ENCODE results near the gene CYFIP1. TPM values are rescaled to one million over a fixed set of nuclear protein-coding genes. Genes with fewer than 3 reads are reported as not detected.

CYFIP1 gene
- total and polyA plus RNA-seq, 2 of the 13 experiments (the other 11 are each of a cell fraction or from before 2014, with no cell fraction given), result 38.1 to 58.3 TPM

DNA sequence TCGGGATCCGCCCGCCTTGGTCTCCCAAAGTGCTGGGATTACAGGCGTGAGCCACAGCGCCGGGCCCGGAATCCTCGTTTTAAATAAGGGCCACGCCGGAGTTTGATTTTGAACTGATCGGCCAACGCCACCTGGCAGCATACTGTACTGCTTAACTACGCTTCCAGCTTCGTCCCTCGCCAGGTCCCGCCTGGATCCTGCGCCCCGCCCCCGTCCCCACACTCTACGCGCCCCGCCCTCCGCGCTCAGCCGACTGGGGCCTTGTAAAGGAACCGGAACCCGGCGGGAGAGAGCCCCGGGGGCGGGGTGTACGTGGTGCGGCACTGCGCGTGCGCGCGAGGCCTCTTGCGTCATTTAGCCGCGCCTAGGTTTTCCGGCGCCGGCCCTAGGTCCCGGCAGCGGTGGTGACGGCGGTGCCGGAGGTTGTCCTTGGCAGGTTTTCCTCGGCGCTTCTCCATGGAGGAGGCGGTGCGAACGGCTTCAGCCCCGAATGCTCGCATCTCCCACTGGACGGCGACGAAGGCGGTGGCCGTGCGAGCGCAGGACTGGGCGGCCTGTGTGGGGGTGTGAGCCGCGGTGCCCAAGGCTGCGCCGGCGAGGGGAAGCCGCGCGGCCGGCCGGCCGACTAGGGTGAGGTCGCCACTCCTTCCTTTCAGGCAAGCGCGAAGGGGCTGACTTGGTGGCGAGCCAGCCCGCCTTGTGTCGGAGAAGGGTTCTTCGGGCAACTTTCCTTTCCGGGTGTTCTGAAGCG lies 141.7 kb downstream of the CYFIP1 start, which contains the start of gene NIPA2 (continued):
- TF ChIP-seq, protein P1, sequence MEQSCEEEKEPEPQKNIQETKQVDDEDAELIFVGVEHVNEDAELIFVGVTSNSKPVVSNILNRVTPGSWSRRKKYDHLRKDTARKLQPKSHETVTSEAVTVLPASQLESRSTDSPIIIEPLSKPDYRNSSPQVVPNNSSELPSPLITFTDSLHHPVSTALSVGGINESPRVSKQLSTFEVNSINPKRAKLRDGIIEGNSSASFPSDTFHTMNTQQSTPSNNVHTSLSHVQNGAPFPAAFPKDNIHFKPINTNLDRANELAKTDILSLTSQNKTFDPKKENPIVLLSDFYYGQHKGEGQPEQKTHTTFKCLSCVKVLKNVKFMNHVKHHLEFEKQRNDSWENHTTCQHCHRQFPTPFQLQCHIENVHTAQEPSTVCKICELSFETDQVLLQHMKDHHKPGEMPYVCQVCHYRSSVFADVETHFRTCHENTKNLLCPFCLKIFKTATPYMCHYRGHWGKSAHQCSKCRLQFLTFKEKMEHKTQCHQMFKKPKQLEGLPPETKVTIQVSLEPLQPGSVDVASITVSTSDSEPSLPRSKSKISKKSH (CRISPR knock-in tag; IDR thresholded peaks at IDR 0.05; ENCODE audit: borderline replicate concordance), result no peak
- TF ChIP-seq SYNCRIP (IDR thresholded peaks at IDR 0.05; ENCODE audit: insufficient read depth, low read depth, low read length) (no peak), MIER3 (CRISPR knock-in tag; IDR thresholded peaks at IDR 0.05; ENCODE audit: borderline replicate concordance) (peak; percentile 46; the same call in 1 of the 2 replicates), ZFP1 (CRISPR knock-in tag; IDR thresholded peaks at IDR 0.05) (no peak), RBAK (CRISPR knock-in tag; IDR thresholded peaks at IDR 0.05) (0 out of 2 replicates have a peak, but pooled peaks have one; percentile 31), ZNF670 (CRISPR knock-in tag; IDR thresholded peaks at IDR 0.05; ENCODE audit: borderline replicate concordance) (no peak), ZNF841 (CRISPR knock-in tag; IDR thresholded peaks at IDR 0.05; ENCODE audit: borderline replicate concordance) (no peak), ZMAT3 (CRISPR knock-in tag; conservative IDR thresholded peaks at IDR 0.05) (peak; percentile 70; the same call in 1 of the 2 replicates), ZZZ3 (CRISPR knock-in tag; IDR thresholded peaks at IDR 0.05; ENCODE audit: borderline replicate concordance) (no peak), ZNF781 (CRISPR knock-in tag; IDR thresholded peaks at IDR 0.05; ENCODE audit: borderline replicate concordance, not compliant biosample characterization) (no peak), SIX4 (CRISPR knock-in tag; IDR thresholded peaks at IDR 0.05) (peak; percentile 47), KAT8 (CRISPR knock-in tag; IDR thresholded peaks at IDR 0.05) (peak; percentile 94), ZNF891 (CRISPR knock-in tag; IDR thresholded peaks at IDR 0.05) (peak; percentile 78; the same call in 1 of the 2 replicates), ZNF256 (CRISPR knock-in tag; conservative IDR thresholded peaks at IDR 0.05) (no peak), NR2F2 (IDR thresholded peaks at IDR 0.05; ENCODE audit: borderline replicate concordance, low read depth) (no peak), HCFC1 (IDR thresholded peaks at IDR 0.05; ENCODE audit: low read depth, low read length) (peak; percentile 68; the same call in 1 of the 2 replicates), MATR3 (CRISPR knock-in tag; IDR thresholded peaks at IDR 0.05) (no peak), TARDBP (CRISPR knock-in tag; IDR thresholded peaks at IDR 0.05) (peak; percentile 33; the same call in 1 of the 2 replicates), ZNF333 (CRISPR knock-in tag; IDR thresholded peaks at IDR 0.05; ENCODE audit: borderline replicate concordance) (no peak), MYC (CRISPR knock-in tag; IDR thresholded peaks at IDR 0.05; ENCODE audit: borderline replicate concordance) (peak; percentile 60; the same call in 1 of the 2 replicates), ZSCAN9 (CRISPR knock-in tag; IDR thresholded peaks at IDR 0.05; ENCODE audit: borderline replicate concordance) (no peak), MBNL3 (CRISPR knock-in tag; conservative IDR thresholded peaks at IDR 0.05) (no peak), GTF3A (CRISPR knock-in tag; conservative IDR thresholded peaks at IDR 0.05) (no peak), ZNF674 (CRISPR knock-in tag; IDR thresholded peaks at IDR 0.05; ENCODE audit: low read depth) (no peak), SNRNP70 (IDR thresholded peaks at IDR 0.05; ENCODE audit: low read depth, low read length) (no peak)
- TF ChIP-seq, protein P2, sequence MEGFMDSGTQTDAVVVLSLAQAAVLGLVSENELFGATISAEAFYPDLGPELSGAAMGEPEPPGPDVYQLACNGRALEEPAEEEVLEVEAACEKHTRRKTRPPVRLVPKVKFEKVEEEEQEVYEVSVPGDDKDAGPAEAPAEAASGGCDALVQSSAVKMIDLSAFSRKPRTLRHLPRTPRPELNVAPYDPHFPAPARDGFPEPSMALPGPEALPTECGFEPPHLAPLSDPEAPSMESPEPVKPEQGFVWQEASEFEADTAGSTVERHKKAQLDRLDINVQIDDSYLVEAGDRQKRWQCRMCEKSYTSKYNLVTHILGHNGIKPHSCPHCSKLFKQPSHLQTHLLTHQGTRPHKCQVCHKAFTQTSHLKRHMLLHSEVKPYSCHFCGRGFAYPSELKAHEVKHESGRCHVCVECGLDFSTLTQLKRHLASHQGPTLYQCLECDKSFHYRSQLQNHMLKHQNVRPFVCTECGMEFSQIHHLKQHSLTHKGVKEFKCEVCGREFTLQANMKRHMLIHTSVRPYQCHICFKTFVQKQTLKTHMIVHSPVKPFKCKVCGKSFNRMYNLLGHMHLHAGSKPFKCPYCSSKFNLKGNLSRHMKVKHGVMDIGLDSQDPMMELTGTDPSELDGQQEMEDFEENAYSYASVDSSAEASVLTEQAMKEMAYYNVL (CRISPR knock-in tag; IDR thresholded peaks at IDR 0.05; ENCODE audit: borderline replicate concordance), result no peak
- TF ChIP-seq, protein P3, sequence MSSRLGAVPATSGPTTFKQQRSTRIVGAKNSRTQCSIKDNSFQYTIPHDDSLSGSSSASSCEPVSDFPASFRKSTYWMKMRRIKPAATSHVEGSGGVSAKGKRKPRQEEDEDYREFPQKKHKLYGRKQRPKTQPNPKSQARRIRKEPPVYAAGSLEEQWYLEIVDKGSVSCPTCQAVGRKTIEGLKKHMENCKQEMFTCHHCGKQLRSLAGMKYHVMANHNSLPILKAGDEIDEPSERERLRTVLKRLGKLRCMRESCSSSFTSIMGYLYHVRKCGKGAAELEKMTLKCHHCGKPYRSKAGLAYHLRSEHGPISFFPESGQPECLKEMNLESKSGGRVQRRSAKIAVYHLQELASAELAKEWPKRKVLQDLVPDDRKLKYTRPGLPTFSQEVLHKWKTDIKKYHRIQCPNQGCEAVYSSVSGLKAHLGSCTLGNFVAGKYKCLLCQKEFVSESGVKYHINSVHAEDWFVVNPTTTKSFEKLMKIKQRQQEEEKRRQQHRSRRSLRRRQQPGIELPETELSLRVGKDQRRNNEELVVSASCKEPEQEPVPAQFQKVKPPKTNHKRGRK (CRISPR knock-in tag; IDR thresholded peaks at IDR 0.05), result no peak
